Neuronal stem cell (in vitro differentiated cells): Measurements from ENCODE around the gene SLC38A10.

Experiments used
- DNase-seq: peaks from one replicate; pipeline ENCODE4 v3.0.0-alpha.2; 2013; ENCODE audit warnings: low spot score
- H2AFZ ChIP-seq: one replicate; pipeline ENCODE4 v1.6.1; 2013; ENCODE audit warnings: mild to moderate bottlenecking, low read length, inconsistent platforms
- H2AK5ac ChIP-seq: 2 replicates; pipeline ENCODE4 v1.6.1; 2013; ENCODE audit warnings: low read depth, mild to moderate bottlenecking, inconsistent platforms, low read length, moderate library complexity, mixed read lengths
- H2BK120ac ChIP-seq: 2 replicates; pipeline ENCODE4 v1.6.1; 2013; ENCODE audit warnings: low read depth, mild to moderate bottlenecking, inconsistent platforms, low read length, moderate library complexity, mixed read lengths
- H2BK12ac ChIP-seq: one replicate; pipeline ENCODE4 v1.6.1; 2013; ENCODE audit warnings: low read length, inconsistent platforms
- H2BK15ac ChIP-seq: 2 replicates; pipeline ENCODE4 v1.6.1; 2013; ENCODE audit warnings: mild to moderate bottlenecking, low read length, inconsistent platforms, mixed read lengths
- H2BK5ac ChIP-seq: one replicate; pipeline ENCODE4 v1.6.1; 2013; ENCODE audit warnings: inconsistent platforms, mild to moderate bottlenecking, low read length, moderate library complexity
- H3K14ac ChIP-seq: one replicate; pipeline ENCODE4 v1.6.1; 2013; ENCODE audit warnings: low read length, inconsistent platforms
- H3K18ac ChIP-seq: 2 replicates; pipeline ENCODE4 v1.6.1; 2013; ENCODE audit warnings: low read length, inconsistent platforms
- H3K23ac ChIP-seq: 2 replicates; pipeline ENCODE4 v1.6.1; 2013; ENCODE audit warnings: low read depth, mild to moderate bottlenecking, mixed read lengths, low read length, inconsistent platforms; ENCODE audit not compliant: poor library complexity
- H3K27ac ChIP-seq: replicated peaks from 3 replicates; pipeline ENCODE4 v1.5.1; 2013; ENCODE audit warnings: low read length, inconsistent platforms
- H3K27me3 ChIP-seq, 3 experiments: 2 replicates each; pipeline ENCODE4 v1.6.1; 2013; ENCODE audit warnings: low read length in 3 of 3, mild to moderate bottlenecking in 2 of 3, inconsistent platforms in 1 of 3, low read depth in 1 of 3, mixed read lengths in 1 of 3, moderate library complexity in 1 of 3; ENCODE audit not compliant: control insufficient read depth in 3 of 3, insufficient read depth in 3 of 3
- H3K36me3 ChIP-seq, 2 donors: replicated peaks in 1 of 2; 2 replicates each; pipeline ENCODE4 v1.6.1; 2013; ENCODE audit warnings: low read length in 2 of 2; ENCODE audit not compliant: control insufficient read depth in 2 of 2, insufficient read depth in 2 of 2
- H3K4ac ChIP-seq: 2 replicates; pipeline ENCODE4 v1.6.1; 2013; ENCODE audit warnings: inconsistent platforms, mild to moderate bottlenecking, low read length, moderate library complexity
- H3K4me1 ChIP-seq, 2 donors: 1 replicate in 1 of 2; 2 replicates in 1 of 2; pipeline ENCODE4 v1.6.1; 2013; ENCODE audit warnings: low read length in 2 of 2, low read depth in 1 of 2; ENCODE audit not compliant: control insufficient read depth in 2 of 2, insufficient read depth in 1 of 2
- H3K4me2 ChIP-seq: one replicate; pipeline ENCODE4 v1.6.1; 2013; ENCODE audit warnings: mild to moderate bottlenecking, low read length, inconsistent platforms; ENCODE audit not compliant: insufficient read depth, poor library complexity, severe bottlenecking
- H3K4me3 ChIP-seq, 2 donors: 2 replicates each; pipeline ENCODE4 v1.5.1; 2013; ENCODE audit warnings: low read length in 2 of 2, mild to moderate bottlenecking in 2 of 2, inconsistent platforms in 1 of 2, moderate library complexity in 1 of 2
- H3K79me1 ChIP-seq: one replicate; pipeline ENCODE4 v1.6.1; 2013; ENCODE audit warnings: low read depth, mild to moderate bottlenecking, inconsistent platforms, low read length, moderate library complexity
- H3K9ac ChIP-seq: one replicate; pipeline ENCODE4 v1.6.1; 2013; ENCODE audit warnings: mild to moderate bottlenecking, low read depth, low read length, inconsistent platforms; ENCODE audit not compliant: poor library complexity
- H3K9me3 ChIP-seq, 2 donors: replicated peaks in 1 of 2; 2 replicates each; pipeline versions ENCODE3 to v1.6.1; 2013; ENCODE audit warnings: low read length in 2 of 2, mild to moderate bottlenecking in 2 of 2, inconsistent platforms in 1 of 2, low read depth in 1 of 2, mixed read lengths in 1 of 2, moderate library complexity in 1 of 2; ENCODE audit not compliant: control insufficient read depth in 2 of 2, insufficient read depth in 1 of 2
- H4K8ac ChIP-seq: one replicate; pipeline ENCODE4 v1.6.1; 2013; ENCODE audit warnings: low read depth, mild to moderate bottlenecking, inconsistent platforms, low read length, moderate library complexity
- H4K91ac ChIP-seq: one replicate; pipeline ENCODE4 v1.6.1; 2013; ENCODE audit warnings: low read length, low read depth, mild to moderate bottlenecking, inconsistent platforms; ENCODE audit not compliant: poor library complexity
- WGBS, 2 donors: extraction: QIAGEN DNeasy Blood & Tissue Kit; methylation state at CpG; one replicate each; pipeline ENCODE4 v1.1.7; 2013; ENCODE audit warnings: missing lambda C conversion rate in 2 of 2, mixed read lengths in 1 of 2; ENCODE audit not compliant: insufficient read length in 2 of 2, insufficient replicate concordance in 1 of 2; ENCODE audit errors: extremely low coverage in 2 of 2; 5-methylcytosine and 5-hydroxymethylcytosine counted together

SLC38A10 gene

DNA sequence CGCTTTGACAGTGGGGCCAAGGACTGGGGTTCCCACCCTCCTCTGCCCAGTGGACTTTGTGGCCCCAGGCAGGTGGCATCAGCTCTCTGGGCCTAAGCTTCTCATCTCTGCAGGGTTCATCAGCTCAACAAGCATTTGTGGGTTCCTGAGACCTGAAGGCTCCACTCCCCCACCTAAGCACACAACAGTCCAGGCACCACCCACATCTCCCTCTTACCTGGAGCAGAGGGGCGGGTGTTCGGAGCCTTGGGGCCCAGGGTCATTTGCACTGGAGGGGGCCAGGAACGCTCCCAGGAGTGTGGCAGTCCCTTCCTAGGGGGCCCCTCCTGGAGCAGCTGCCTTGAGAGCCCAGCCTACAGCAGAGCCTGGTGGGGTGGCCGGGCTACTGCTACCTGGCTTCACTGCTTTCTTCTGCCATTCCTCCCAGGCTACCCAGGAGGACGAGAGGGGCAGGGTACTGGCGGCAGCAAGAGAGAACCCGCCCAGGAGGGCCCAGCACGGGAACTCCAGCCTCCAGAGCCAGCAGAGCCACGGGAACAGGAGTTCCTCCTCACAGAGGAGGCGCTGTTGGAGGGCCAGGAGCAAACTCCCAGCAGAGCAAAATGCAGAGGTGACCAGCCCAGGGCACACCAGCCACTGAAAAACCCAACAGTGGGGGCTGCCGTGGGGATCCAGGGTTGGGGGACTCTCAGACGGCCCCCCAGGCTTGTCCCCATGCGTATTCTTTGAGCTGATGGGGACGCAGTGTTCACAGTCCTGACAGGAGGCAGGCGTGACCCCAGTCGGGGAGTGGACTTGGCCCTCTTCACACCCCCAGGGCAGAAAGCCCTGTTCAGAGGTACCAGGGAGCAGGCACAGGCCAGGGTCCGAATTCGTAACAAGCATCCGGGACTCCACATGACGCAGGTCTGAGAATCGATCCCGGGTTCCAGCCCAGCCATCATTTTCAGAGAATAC is 35.1 kb upstream of the SLC38A10 start:
- peak overlapping the region; percentile 95 for H3K18ac ChIP-seq
- peak overlapping the region; percentile 89 for H3K23ac ChIP-seq
- peak overlapping the region; percentile 19 for H2BK5ac ChIP-seq
- peak overlapping the region; percentile 89 for H3K14ac ChIP-seq
- peak overlapping the region; percentile 56 for H4K91ac ChIP-seq
- peak overlapping the region; percentile 53 for H3K4ac ChIP-seq
- H3K79me1 ChIP-seq, result peaks cover 6% of the 10 kb centered on the region
- peak overlapping the region; percentile 87 for H2AFZ ChIP-seq
- H3K4me3 ChIP-seq, result no peak overlapping the region
- H3K27me3 ChIP-seq, result peaks cover 0 to 58% (median 2%) of the 10 kb centered on the region in 3 experiments
- peak overlapping the region; percentile 94 for H2BK12ac ChIP-seq
- no peak overlapping the region for H4K8ac ChIP-seq
- no CpG with 5 or more reads among the region's 23 CpGs for WGBS, 2 donors
- peaks cover 25 to 33% of the 10 kb centered on the region in 2 donors for H3K4me1 ChIP-seq
- H3K4me2 ChIP-seq, result no peak overlapping the region
- H2BK120ac ChIP-seq, result peak overlapping the region; percentile 76
- H3K27ac ChIP-seq, result no peak overlapping the region
- no peaks in the 10 kb centered on the region for H3K9me3 ChIP-seq
- H3K36me3 ChIP-seq, result no peaks in the 10 kb centered on the region
- peak overlapping the region; percentile 44 for H3K9ac ChIP-seq
- H2AK5ac ChIP-seq, result peak overlapping the region; percentile 98
- no peak for DNase-seq
- H2BK15ac ChIP-seq, result peak overlapping the region; percentile 94

DNA sequence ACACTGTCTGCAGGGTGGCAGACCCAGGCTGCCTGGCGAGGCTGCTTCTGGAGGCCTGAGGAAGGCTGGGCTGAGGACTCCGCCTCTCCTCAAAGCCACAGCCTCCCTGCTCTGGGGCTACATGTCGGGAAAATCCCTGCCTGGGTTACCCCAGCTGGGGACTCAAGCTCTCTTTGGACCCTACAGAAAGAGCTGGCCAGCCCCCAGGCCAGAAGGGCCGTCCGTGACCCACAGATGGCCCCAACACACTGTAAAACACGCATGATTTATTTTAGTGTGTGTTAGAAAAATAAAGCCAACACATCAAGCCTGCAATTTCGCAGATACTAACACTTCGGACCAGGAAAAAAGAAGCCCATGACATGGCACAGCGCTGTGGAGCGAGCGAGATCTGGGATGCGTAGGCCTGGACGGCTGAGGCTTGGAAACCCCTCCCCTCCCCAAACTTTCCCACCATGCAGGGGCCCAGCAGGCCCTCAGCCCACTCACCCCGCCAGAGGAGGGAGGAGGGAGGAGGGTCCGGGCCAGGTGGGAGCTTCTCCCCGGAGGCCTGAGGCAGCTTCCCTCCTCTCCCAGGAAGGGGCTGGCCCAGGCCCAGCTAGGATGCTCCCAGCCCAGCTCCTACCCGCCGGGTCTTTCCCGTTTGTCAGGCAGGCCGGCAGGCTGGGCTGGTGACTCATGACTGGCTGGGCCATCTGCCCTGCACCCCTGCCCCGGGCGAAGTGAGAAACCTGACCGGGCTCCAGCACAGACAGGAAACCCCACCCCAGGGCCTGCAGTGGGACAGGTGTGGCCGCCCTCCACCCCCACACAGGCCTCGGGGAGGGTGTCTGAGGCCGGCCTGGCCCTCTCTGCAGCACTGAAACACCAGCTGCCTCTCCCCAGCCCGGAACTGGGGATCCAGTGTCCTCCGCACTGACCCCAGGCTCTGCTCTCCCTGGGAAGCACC is 34.1 kb upstream of the SLC38A10 start:
- Histone ChIP-seq H2AK5ac (peak overlapping the region; percentile 98), H2AFZ (peak overlapping the region; percentile 87), H2BK5ac (peak overlapping the region; percentile 19), H3K4me1 (peaks cover 22 to 33% of the 10 kb centered on the region in 2 donors), H3K9me3 (no peaks in the 10 kb centered on the region), H2BK12ac (peak overlapping the region; percentile 94), H3K18ac (peak overlapping the region; percentile 95), H3K36me3 (no peaks in the 10 kb centered on the region), H3K79me1 (peaks cover 6% of the 10 kb centered on the region), H3K14ac (peak overlapping the region; percentile 56), H4K91ac (no peak overlapping the region), H3K4ac (peak overlapping the region; percentile 53), H2BK15ac (peak overlapping the region; percentile 94), H3K27ac (no peak overlapping the region), H4K8ac (no peak overlapping the region), H3K27me3 (peaks cover 0 to 61% (median 2%) of the 10 kb centered on the region in 3 experiments), H2BK120ac (peak overlapping the region; percentile 76), H3K4me3 (no peak overlapping the region), H3K23ac (peak overlapping the region; percentile 89), H3K9ac (peak overlapping the region; percentile 84), H3K4me2 (no peak overlapping the region)
- WGBS, 2 donors, result no CpG with 5 or more reads among the region's 28 CpGs
- DNase-seq, result no peak

DNA sequence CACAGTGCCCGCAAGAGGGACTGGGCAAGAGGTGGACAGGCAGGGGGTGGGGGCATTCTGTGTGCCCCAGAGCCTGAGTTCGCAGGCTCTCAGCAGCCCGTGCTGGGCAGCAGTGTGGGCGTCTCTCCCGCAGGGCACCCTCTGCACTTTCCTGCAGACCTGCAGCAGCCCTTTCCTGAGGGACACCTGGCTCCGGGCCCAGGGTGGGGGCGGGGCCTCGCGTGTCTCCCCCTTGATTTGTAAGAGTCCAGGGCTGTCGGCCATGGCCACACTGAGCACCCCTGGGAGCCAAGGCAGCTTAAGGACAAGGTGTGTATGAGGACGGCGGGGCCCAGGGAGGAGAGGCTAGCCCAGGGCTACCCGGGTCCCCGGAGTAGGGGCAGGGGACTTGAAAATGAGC is 33.4 kb upstream of the SLC38A10 start:
- WGBS, 2 donors, result no CpG with 5 or more reads among the region's 14 CpGs
- peak overlapping the region; percentile 94 for H2BK12ac ChIP-seq
- H2BK15ac ChIP-seq, result peak overlapping the region; percentile 89
- H3K4me1 ChIP-seq, result peaks cover 22 to 32% of the 10 kb centered on the region in 2 donors
- H3K4me3 ChIP-seq, result no peak overlapping the region
- peak overlapping the region; percentile 30 for H4K91ac ChIP-seq
- no peaks in the 10 kb centered on the region for H3K9me3 ChIP-seq
- DNase-seq, result no peak
- H3K79me1 ChIP-seq, result peaks cover 6% of the 10 kb centered on the region
- H3K36me3 ChIP-seq, result no peaks in the 10 kb centered on the region
- peak overlapping the region; percentile 23 for H4K8ac ChIP-seq
- peak overlapping the region; percentile 85 for H3K18ac ChIP-seq
- H2AFZ ChIP-seq, result peak overlapping the region; percentile 87
- H3K4ac ChIP-seq, result peak overlapping the region; percentile 89
- H3K14ac ChIP-seq, result no peak overlapping the region
- peak overlapping the region; percentile 21 for H3K9ac ChIP-seq
- peak overlapping the region; percentile 19 for H2BK5ac ChIP-seq
- no peak overlapping the region for H3K27ac ChIP-seq
- no peak overlapping the region for H2BK120ac ChIP-seq
- peak overlapping the region; percentile 1 for H3K23ac ChIP-seq
- peak overlapping the region; percentile 98 for H2AK5ac ChIP-seq
- no peak overlapping the region for H3K4me2 ChIP-seq
- peaks cover 0 to 62% (median 2%) of the 10 kb centered on the region in 3 experiments for H3K27me3 ChIP-seq
